ENCODE data around the gene LCN15. TPM values are rescaled to one million over a fixed set of nuclear protein-coding genes. Genes with fewer than 3 reads are reported as not detected.

Gene LCN15
- total RNA-seq, 4 donors from 2014 or later = not detected

DNA sequence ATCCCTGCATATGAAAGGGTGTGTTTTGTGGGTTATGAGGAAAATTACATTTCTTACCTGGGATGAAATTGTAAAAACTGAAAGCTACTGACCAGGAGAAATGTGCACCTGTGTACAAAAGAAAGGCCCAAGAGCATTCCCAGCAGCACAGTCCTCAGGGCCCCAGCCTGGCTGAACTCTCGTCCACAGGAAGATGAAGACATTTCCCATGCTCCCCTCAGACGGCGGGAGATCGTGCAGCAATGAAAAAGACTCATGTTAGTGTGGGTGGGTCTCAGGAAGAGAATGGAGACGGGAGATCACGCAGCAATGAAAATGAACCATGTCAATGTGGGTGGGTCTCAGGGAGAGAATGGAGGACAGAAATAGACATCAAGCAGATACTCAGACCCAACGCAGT, 12.6 kb upstream of the LCN15 start:
- Histone ChIP-seq H3K4me3 (no peak overlapping the region), H3K27ac (no peak overlapping the region), H3K9me3 (peaks cover 0 to 7% (median 0%) of the 10 kb centered on the region in 4 donors), H3K27me3 (no peaks in the 10 kb centered on the region), H3K36me3 (no peaks in the 10 kb centered on the region), H3K4me1 (no peaks in the 10 kb centered on the region)
- no peak for DNase-seq (ENCODE audit: low spot score in 2 of 2)
- TF ChIP-seq, protein P1, sequence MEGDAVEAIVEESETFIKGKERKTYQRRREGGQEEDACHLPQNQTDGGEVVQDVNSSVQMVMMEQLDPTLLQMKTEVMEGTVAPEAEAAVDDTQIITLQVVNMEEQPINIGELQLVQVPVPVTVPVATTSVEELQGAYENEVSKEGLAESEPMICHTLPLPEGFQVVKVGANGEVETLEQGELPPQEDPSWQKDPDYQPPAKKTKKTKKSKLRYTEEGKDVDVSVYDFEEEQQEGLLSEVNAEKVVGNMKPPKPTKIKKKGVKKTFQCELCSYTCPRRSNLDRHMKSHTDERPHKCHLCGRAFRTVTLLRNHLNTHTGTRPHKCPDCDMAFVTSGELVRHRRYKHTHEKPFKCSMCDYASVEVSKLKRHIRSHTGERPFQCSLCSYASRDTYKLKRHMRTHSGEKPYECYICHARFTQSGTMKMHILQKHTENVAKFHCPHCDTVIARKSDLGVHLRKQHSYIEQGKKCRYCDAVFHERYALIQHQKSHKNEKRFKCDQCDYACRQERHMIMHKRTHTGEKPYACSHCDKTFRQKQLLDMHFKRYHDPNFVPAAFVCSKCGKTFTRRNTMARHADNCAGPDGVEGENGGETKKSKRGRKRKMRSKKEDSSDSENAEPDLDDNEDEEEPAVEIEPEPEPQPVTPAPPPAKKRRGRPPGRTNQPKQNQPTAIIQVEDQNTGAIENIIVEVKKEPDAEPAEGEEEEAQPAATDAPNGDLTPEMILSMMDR (IDR thresholded peaks at IDR 0.05) = no peak
- TF ChIP-seq EP300 (IDR thresholded peaks at IDR 0.05) (no peak), POLR2A (IDR thresholded peaks at IDR 0.05) (no peak)
- 26 to 31% methylated on average over 7 of the region's 7 CpGs for WGBS, 2 donors

DNA sequence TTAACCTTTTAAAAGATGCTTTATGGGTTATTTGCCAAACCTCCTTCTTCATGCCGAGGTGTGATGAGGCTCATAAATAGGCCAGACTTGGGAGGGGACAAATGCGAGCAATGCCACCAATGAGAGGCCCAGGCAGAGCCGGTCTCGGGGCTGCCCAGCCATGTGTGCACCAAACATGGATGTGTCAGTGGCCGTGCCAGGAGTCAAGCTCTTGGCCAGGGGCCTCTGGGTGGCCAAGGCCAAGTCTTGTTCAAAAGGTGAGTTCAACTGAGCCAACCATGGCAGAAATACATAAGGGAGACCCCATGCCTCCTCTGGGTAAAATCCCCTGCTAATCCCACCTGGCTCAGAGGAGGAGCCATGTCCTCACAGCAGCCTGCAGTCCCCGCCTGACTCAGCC, 10.9 kb upstream of the LCN15 start:
- H3K9me3 ChIP-seq = peaks cover 0 to 7% (median 0%) of the 10 kb centered on the region in 4 donors
- no peak for TF ChIP-seq EP300 (IDR thresholded peaks at IDR 0.05)
- TF ChIP-seq POLR2A (IDR thresholded peaks at IDR 0.05) = no peak
- TF ChIP-seq, protein P1 (IDR thresholded peaks at IDR 0.05) = no peak
- H3K4me3 ChIP-seq = no peak overlapping the region
- H3K4me1 ChIP-seq = no peaks in the 10 kb centered on the region
- DNase-seq (ENCODE audit: low spot score in 2 of 2) = no peak
- H3K27me3 ChIP-seq = no peaks in the 10 kb centered on the region
- H3K27ac ChIP-seq = no peak overlapping the region
- 84 to 88% methylated on average over 6 of the region's 6 CpGs for WGBS, 2 donors
- no peaks in the 10 kb centered on the region for H3K36me3 ChIP-seq

- Histone ChIP-seq H3K27me3 (no peaks in the 10 kb centered on the region), H3K4me1 (peaks cover 0 to 4% (median 0%) of the 10 kb centered on the region in 4 donors), H3K9me3 (peaks cover 0 to 7% (median 0%) of the 10 kb centered on the region in 4 donors), H3K36me3 (no peaks in the 10 kb centered on the region), H3K4me3 (no peak overlapping the region), H3K27ac (no peak overlapping the region)
- TF ChIP-seq, protein P1 (IDR thresholded peaks at IDR 0.05) = no peak
- TF ChIP-seq EP300 (IDR thresholded peaks at IDR 0.05) (no peak), POLR2A (IDR thresholded peaks at IDR 0.05) (no peak)
- DNase-seq (ENCODE audit: low spot score in 2 of 2) = no peak
- WGBS, 2 donors = 88 to 91% methylated on average over 8 to 12 of the region's 12 CpGs
These were observed 10.2 kb upstream of the LCN15 start for GRCh38 chr9:136774416-136775045.

GRCh38 chr9:136773386-136774044, 9.2 kb upstream of the LCN15 start:
- Histone ChIP-seq H3K27ac (no peak overlapping the region), H3K27me3 (no peaks in the 10 kb centered on the region), H3K36me3 (no peaks in the 10 kb centered on the region), H3K9me3 (peaks cover 0 to 7% (median 0%) of the 10 kb centered on the region in 4 donors), H3K4me1 (peaks cover 0 to 4% (median 0%) of the 10 kb centered on the region in 4 donors), H3K4me3 (no peak overlapping the region)
- 75 to 80% methylated on average over 7 of the region's 7 CpGs for WGBS, 2 donors
- DNase-seq (ENCODE audit: low spot score in 2 of 2) = no peak
- no peak for TF ChIP-seq EP300 (IDR thresholded peaks at IDR 0.05)
- TF ChIP-seq, protein P1 (IDR thresholded peaks at IDR 0.05) = no peak
- no peak for TF ChIP-seq POLR2A (IDR thresholded peaks at IDR 0.05)

- H3K27ac ChIP-seq = no peak overlapping the region
- no peaks in the 10 kb centered on the region for H3K36me3 ChIP-seq
- peaks cover 0 to 11% of the 10 kb centered on the region in 2 donors for H3K27me3 ChIP-seq
- DNase-seq (ENCODE audit: low spot score in 2 of 2) = no peak
- no peak overlapping the region for H3K4me3 ChIP-seq
- 70 to 77% methylated on average over 3 of the region's 3 CpGs for WGBS, 2 donors
- H3K9me3 ChIP-seq = peaks cover 0 to 7% (median 0%) of the 10 kb centered on the region in 4 donors
- TF ChIP-seq, protein P1 (IDR thresholded peaks at IDR 0.05) = no peak
- TF ChIP-seq EP300 (IDR thresholded peaks at IDR 0.05) (no peak), POLR2A (IDR thresholded peaks at IDR 0.05) (no peak)
- peaks cover 0 to 4% (median 0%) of the 10 kb centered on the region in 4 donors for H3K4me1 ChIP-seq
These were observed 7.6 kb upstream of the LCN15 start for GRCh38 chr9:136771907-136772415.

All from tibial nerve (tissue), 4 donors.